Endothelial cell of umbilical vein (primary cell): ENCODE measurements around the gene PTPN12. TPM values are rescaled to one million over a fixed set of nuclear protein-coding genes. Genes with fewer than 3 reads are reported as not detected.
A peak's percentile ranks its signal among the peaks of the same experiment; 100 is the strongest.

Source experiments
- BruUV-seq: library from RNA; stranded (reverse); fragments of 400-500 nt; replicated peaks from 2 replicates; lab custom pipeline; 2021; lab: Mats Ljungman, UMichigan
- CTCF ChIA-PET: fragments of 300-600, 350-600 bp; sonication (Branson Sonifier 250); formaldehyde crosslinking; loops from one replicate; lab custom pipeline; 2021; ENCODE audit warnings: antibody characterized with exemption, inconsistent platforms; lab: Charles Lee
- POLR2A ChIA-PET: fragments of 300-600, 350-600 bp; sonication (Branson Sonifier 250); formaldehyde crosslinking; loops from one replicate; lab custom pipeline; 2021; ENCODE audit warnings: antibody characterized with exemption, inconsistent platforms; lab: Charles Lee
- DNase-seq: peaks from one replicate; pipeline ENCODE4 v3.0.0-alpha.2; 2011; ENCODE audit warnings: low read depth, low spot score
- FAIRE-seq: peaks from 2 replicates; lab custom pipeline; 2011; peaks lifted over from hg19 to GRCh38; lab: Jason Lieb, UNC
- H2AFZ ChIP-seq: 2 replicates; pipeline ENCODE4 v1.6.0; 2012; ENCODE audit warnings: low read depth, low read length, control low read depth, inconsistent platforms
- H3K27ac ChIP-seq: 2 replicates; pipeline ENCODE4 v1.5.1; 2011; ENCODE audit warnings: low read depth, mild to moderate bottlenecking, control low read depth, low read length, moderate library complexity; ENCODE audit not compliant: insufficient read depth
- H3K27me3 ChIP-seq, 2 experiments: 2 replicates each; pipeline versions ENCODE4 v1.6.0 to v1.6.1; 2011; ENCODE audit warnings: low read length in 2 of 2, mixed read lengths in 1 of 2; ENCODE audit not compliant: control insufficient read depth in 2 of 2, insufficient read depth in 2 of 2
- H3K36me3 ChIP-seq, 2 experiments: 2 replicates in 1 of 2; 3 replicates in 1 of 2; pipeline ENCODE4 v1.5.1; 2011; ENCODE audit warnings: low read length in 2 of 2, mild to moderate bottlenecking in 1 of 2, moderate library complexity in 1 of 2; ENCODE audit not compliant: control insufficient read depth in 2 of 2, insufficient read depth in 2 of 2; ENCODE audit errors: extremely low read depth in 1 of 2
- H3K4me1 ChIP-seq: 3 replicates; pipeline ENCODE4 v1.5.1; 2011; ENCODE audit warnings: mild to moderate bottlenecking, low read length; ENCODE audit not compliant: control insufficient read depth, insufficient read depth; ENCODE audit errors: extremely low read depth
- H3K4me2 ChIP-seq: 2 replicates; pipeline ENCODE4 v1.6.1; 2011; ENCODE audit warnings: low read length, control low read depth, mixed read lengths; ENCODE audit not compliant: insufficient read depth
- H3K4me3 ChIP-seq, 3 experiments: fragments of 200-600 bp in 1 of 3; sonication (generic), shearing (Covaris generic) in 1 of 3; replicated peaks in 1 of 3; 2 replicates each; pipeline ENCODE4 v1.5.1; 2011 to 2016; ENCODE audit warnings: control low read depth in 3 of 3, low read length in 3 of 3, mild to moderate bottlenecking in 2 of 3, inconsistent platforms in 1 of 3, low read depth in 1 of 3, moderate library complexity in 1 of 3; ENCODE audit not compliant: insufficient read depth in 1 of 3
- H3K79me2 ChIP-seq: 2 replicates; pipeline ENCODE4 v1.6.0; 2012; ENCODE audit warnings: low read length, inconsistent platforms; ENCODE audit not compliant: control insufficient read depth, insufficient read depth
- H3K9ac ChIP-seq: replicated peaks from 2 replicates; pipeline ENCODE3; 2011; ENCODE audit warnings: low read length, control low read depth; ENCODE audit not compliant: insufficient read depth; ENCODE audit errors: extremely low read depth
- H3K9me1 ChIP-seq: replicated peaks from 3 replicates; pipeline ENCODE4 v1.6.0; 2011; ENCODE audit warnings: mild to moderate bottlenecking, low read length; ENCODE audit not compliant: control insufficient read depth, insufficient read depth; ENCODE audit errors: extremely low read depth
- H3K9me3 ChIP-seq: replicated peaks from 2 replicates; pipeline ENCODE4 v1.5.1; 2012; ENCODE audit warnings: low read length, inconsistent platforms; ENCODE audit not compliant: control insufficient read depth, insufficient read depth
- H4K20me1 ChIP-seq: replicated peaks from 2 replicates; pipeline ENCODE3; 2011; ENCODE audit warnings: mild to moderate bottlenecking, low read length; ENCODE audit not compliant: control insufficient read depth, insufficient read depth; ENCODE audit errors: extremely low read depth
- EZH2 ChIP-seq: IDR thresholded peaks from 2 replicates; pipeline ENCODE4 v1.6.1; 2012; ENCODE audit warnings: borderline replicate concordance, low read depth, mild to moderate bottlenecking, moderate library complexity, low read length, inconsistent platforms; ENCODE audit not compliant: severe bottlenecking
- FOS ChIP-seq: IDR thresholded peaks from 2 replicates; pipeline ENCODE4 v1.6.1; 2011; ENCODE audit warnings: mild to moderate bottlenecking, low read length, moderate library complexity, borderline replicate concordance; ENCODE audit not compliant: insufficient read depth
- GATA2 ChIP-seq: IDR thresholded peaks from 2 replicates; pipeline ENCODE4 v1.7.0; 2011; ENCODE audit warnings: low read depth, mild to moderate bottlenecking, moderate library complexity, mixed read lengths, low read length; ENCODE audit not compliant: insufficient read length, insufficient read depth
- JUN ChIP-seq: IDR thresholded peaks from 2 replicates; pipeline ENCODE4 v1.6.1; 2011; ENCODE audit warnings: borderline replicate concordance, low read depth; ENCODE audit not compliant: insufficient read length, insufficient read depth
- MYC ChIP-seq: IDR thresholded peaks from one replicate; pipeline ENCODE4 v1.6.1; 2011; ENCODE audit warnings: mild to moderate bottlenecking, low read depth, low read length
- POLR2A ChIP-seq: IDR thresholded peaks from 2 replicates; pipeline ENCODE4 v1.6.1; 2012; ENCODE audit warnings: low read depth, mild to moderate bottlenecking, control low read depth, low read length
- POLR2AphosphoS5 ChIP-seq: IDR thresholded peaks from 2 replicates; pipeline ENCODE4 v1.6.1; 2012; ENCODE audit warnings: low read depth, mild to moderate bottlenecking, control low read depth, low read length, moderate library complexity; ENCODE audit not compliant: insufficient read depth
- dilution Hi-C: fragments of 300-500 bp; cut with MboI; formaldehyde crosslinking; loops from one replicate; pipeline ENCODE4 v1.15.0; 2019; ENCODE audit warnings: low sequenced_read_pairs; ENCODE audit not compliant: extremely low pct_ligation_motif_present
- intact Hi-C: fragments of 100-400 bp; cut with micrococcal nuclease; formaldehyde crosslinking; loops from one replicate; pipeline ENCODE4 v1.10.0; 2022
- polyA plus RNA-seq, 4 experiments: library from polyadenylated mRNA; depleted of rRNA in 3 of 4; stranded (reverse) in 3 of 4; unstranded in 1 of 4; fragments of >200 nt; gene quantifications; 2 replicates each; pipeline versions ENCODE4 v1.2.1 to v1.2.3, GENCODE V29; 2011 to 2012; ENCODE audit warnings: missing spikeins in 1 of 4
- total RNA-seq: library from RNA; stranded (reverse); gene quantifications from 2 replicates; pipeline ENCODE4 v1.2.3, GENCODE V29; 2021
- TF ChIP-seq, protein P1 (sequence below): IDR thresholded peaks from 2 replicates; pipeline ENCODE4 v1.6.1; 2011; ENCODE audit not compliant: insufficient read depth, insufficient read length
- TF ChIP-seq, protein P2 (sequence below), 2 donors: IDR thresholded peaks; 1 replicate in 1 of 2; 2 replicates in 1 of 2; pipeline ENCODE4 v1.5.1; 2011; ENCODE audit warnings: low read length in 2 of 2, mild to moderate bottlenecking in 2 of 2, moderate library complexity in 2 of 2, control low read depth in 1 of 2, inconsistent platforms in 1 of 2, low read depth in 1 of 2; ENCODE audit not compliant: insufficient read depth in 1 of 2; ENCODE audit errors: extremely low read depth in 1 of 2

PTPN12 gene
- total and polyA plus RNA-seq, 2 donors (not counting 3 experiments of a cell fraction or from before 2014, with no cell fraction given), result 30.6 to 137 TPM

DNA sequence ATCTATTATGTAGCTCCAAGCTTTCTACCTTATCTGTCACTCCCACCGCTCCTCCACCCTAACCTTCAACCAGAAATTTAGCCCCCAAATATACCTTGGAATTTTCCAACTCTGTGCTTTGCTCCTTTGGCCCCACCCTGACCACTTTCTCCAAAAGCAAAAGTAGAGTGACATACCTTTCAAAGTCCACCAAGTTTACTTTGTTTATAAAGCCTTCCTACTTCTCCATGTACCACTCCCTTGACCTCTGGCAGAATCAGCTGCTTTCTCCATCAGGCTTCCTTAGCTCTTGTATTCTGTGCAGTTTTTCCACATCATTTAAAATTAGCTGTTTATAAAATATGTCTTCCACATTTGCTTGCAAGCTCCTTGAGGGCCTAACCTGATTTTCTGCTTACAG lies 118.3 kb downstream of the PTPN12 start:
- POLR2A ChIA-PET, result no interaction called here
- intact Hi-C loops (loop anchor here (5.0 to 10.0 kb wide), 2 partner anchors 282 to 389 kb away; no protein-coding TSS in a partner anchor), dilution Hi-C loops (no loop called here)
- Histone ChIP-seq H3K9me3 (no peaks in the 10 kb centered on the region), H3K4me3 (no peak overlapping the region), H3K36me3 (peaks cover 8 to 13% of the 10 kb centered on the region in 2 experiments), H3K27ac (no peak overlapping the region), H3K9ac (no peak overlapping the region), H2AFZ (no peak overlapping the region), H3K79me2 (no peaks in the 10 kb centered on the region), H3K4me1 (no peaks in the 10 kb centered on the region), H4K20me1 (no peaks in the 10 kb centered on the region), H3K9me1 (no peaks in the 10 kb centered on the region), H3K4me2 (no peak overlapping the region), H3K27me3 (no peaks in the 10 kb centered on the region)
- FAIRE-seq (peak; percentile 8), DNase-seq (no peak)
- TF ChIP-seq, protein P1, sequence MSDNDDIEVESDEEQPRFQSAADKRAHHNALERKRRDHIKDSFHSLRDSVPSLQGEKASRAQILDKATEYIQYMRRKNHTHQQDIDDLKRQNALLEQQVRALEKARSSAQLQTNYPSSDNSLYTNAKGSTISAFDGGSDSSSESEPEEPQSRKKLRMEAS, result no peak
- TF ChIP-seq, protein P2, sequence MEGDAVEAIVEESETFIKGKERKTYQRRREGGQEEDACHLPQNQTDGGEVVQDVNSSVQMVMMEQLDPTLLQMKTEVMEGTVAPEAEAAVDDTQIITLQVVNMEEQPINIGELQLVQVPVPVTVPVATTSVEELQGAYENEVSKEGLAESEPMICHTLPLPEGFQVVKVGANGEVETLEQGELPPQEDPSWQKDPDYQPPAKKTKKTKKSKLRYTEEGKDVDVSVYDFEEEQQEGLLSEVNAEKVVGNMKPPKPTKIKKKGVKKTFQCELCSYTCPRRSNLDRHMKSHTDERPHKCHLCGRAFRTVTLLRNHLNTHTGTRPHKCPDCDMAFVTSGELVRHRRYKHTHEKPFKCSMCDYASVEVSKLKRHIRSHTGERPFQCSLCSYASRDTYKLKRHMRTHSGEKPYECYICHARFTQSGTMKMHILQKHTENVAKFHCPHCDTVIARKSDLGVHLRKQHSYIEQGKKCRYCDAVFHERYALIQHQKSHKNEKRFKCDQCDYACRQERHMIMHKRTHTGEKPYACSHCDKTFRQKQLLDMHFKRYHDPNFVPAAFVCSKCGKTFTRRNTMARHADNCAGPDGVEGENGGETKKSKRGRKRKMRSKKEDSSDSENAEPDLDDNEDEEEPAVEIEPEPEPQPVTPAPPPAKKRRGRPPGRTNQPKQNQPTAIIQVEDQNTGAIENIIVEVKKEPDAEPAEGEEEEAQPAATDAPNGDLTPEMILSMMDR (IDR thresholded peaks at IDR 0.05; ENCODE audit: extremely low read depth in 1 of 2, insufficient read depth in 1 of 2, low read depth in 1 of 2, low read length in 2 of 2), result no peak
- TF ChIP-seq JUN, result no peak
- no peak for TF ChIP-seq MYC
- no peak for TF ChIP-seq EZH2
- no peak for TF ChIP-seq GATA2
- TF ChIP-seq POLR2A, result no peak
- no peak for TF ChIP-seq FOS
- no peak for TF ChIP-seq POLR2AphosphoS5
- BruUV-seq, result no TSS peak
- CTCF ChIA-PET, result interaction anchor here (2.6 kb wide), 1 partner anchor 104 kb away, joined by 15 read pairs; no protein-coding TSS in a partner anchor
